ENCODE data around the gene CCNDBP1. TPM values are rescaled to one million over a fixed set of nuclear protein-coding genes. Genes with fewer than 3 reads are reported as not detected.

Gene CCNDBP1
- total RNA-seq, 1 experiment from 2014 or later: 39.8 TPM

GRCh38 chr15:43241100-43241499 is 55.9 kb downstream of the CCNDBP1 start:
- ChIA-PET CTCF (no interaction called here), POLR2A (no interaction called here), RAD21 (ENCODE audit: low non-redundant PET in 1 of 2, low total read pairs in 2 of 2, uncharacterized antibody in 2 of 2, unreplicated experiment in 2 of 2) (no interaction called here)
- intact Hi-C loops (cut with micrococcal nuclease): no loop called here
- no peaks in the 10 kb centered on the region for H3K27me3 ChIP-seq (ENCODE audit: insufficient read depth, low read length)
- H3K79me2 ChIP-seq (ENCODE audit: insufficient read depth, low read length): no peaks in the 10 kb centered on the region
- no peaks in the 10 kb centered on the region for H3K9me3 ChIP-seq (ENCODE audit: control insufficient read depth in 1 of 2, insufficient read depth in 1 of 2, low read depth in 1 of 2, low read length in 2 of 2)
- H4K20me1 ChIP-seq (ENCODE audit: insufficient read depth): no peaks in the 10 kb centered on the region
- no peaks in the 10 kb centered on the region for H3K9me2 ChIP-seq (ENCODE audit: insufficient read depth)
- BruUV-seq (replicated peaks): no TSS peak
- H3K4me3 ChIP-seq (replicated peaks in 1 of 2; ENCODE audit: low read depth in 1 of 2, low read length in 2 of 2): no peak overlapping the region
- no peaks in the 10 kb centered on the region for H3K36me3 ChIP-seq (ENCODE audit: control insufficient read depth in 1 of 2, insufficient read depth in 2 of 2, low read length in 2 of 2)
- H3K9ac ChIP-seq (ENCODE audit: low read length): no peak overlapping the region
- H3K4me1 ChIP-seq (ENCODE audit: control insufficient read depth in 1 of 2, insufficient read depth in 2 of 2, low read length in 2 of 2): no peaks in the 10 kb centered on the region
- ATAC-seq (no peak), DNase-seq (ENCODE audit: low read depth, low spot score) (no peak)
- H3K4me2 ChIP-seq (ENCODE audit: low read length): no peak overlapping the region
- TF ChIP-seq YY1 (IDR thresholded peaks at IDR 0.05; ENCODE audit: extremely low read depth, insufficient replicate concordance, low read depth, low read length): no peak
- no peak for TF ChIP-seq JUND (IDR thresholded peaks at IDR 0.05)
- TF ChIP-seq EGR1 (IDR thresholded peaks at IDR 0.05; ENCODE audit: low read depth): no peak
- no peak for TF ChIP-seq SRF (IDR thresholded peaks at IDR 0.05; ENCODE audit: low read depth)
- TF ChIP-seq CEBPB (IDR thresholded peaks at IDR 0.05; ENCODE audit: low read depth): no peak
- TF ChIP-seq SP1 (IDR thresholded peaks at IDR 0.05; ENCODE audit: low read depth): no peak
- TF ChIP-seq EZH2 (IDR thresholded peaks at IDR 0.05): no peak
- TF ChIP-seq, protein P1, sequence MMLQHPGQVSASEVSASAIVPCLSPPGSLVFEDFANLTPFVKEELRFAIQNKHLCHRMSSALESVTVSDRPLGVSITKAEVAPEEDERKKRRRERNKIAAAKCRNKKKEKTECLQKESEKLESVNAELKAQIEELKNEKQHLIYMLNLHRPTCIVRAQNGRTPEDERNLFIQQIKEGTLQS (IDR thresholded peaks at IDR 0.05): no peak
- TF ChIP-seq POLR2A (IDR thresholded peaks at IDR 0.05; ENCODE audit: borderline replicate concordance, extremely low read depth, insufficient read depth, insufficient read length): no peak
- TF ChIP-seq POLR2AphosphoS5 (IDR thresholded peaks at IDR 0.05; ENCODE audit: low read depth, low read length): no peak
- no peak for TF ChIP-seq FOSL1 (IDR thresholded peaks at IDR 0.05; ENCODE audit: low read depth)
- no peak for TF ChIP-seq EZH2phosphoT487 (IDR thresholded peaks at IDR 0.05; ENCODE audit: borderline replicate concordance)
- no peak for TF ChIP-seq CBX3 (IDR thresholded peaks at IDR 0.05; ENCODE audit: low read depth)
- TF ChIP-seq, protein P2, sequence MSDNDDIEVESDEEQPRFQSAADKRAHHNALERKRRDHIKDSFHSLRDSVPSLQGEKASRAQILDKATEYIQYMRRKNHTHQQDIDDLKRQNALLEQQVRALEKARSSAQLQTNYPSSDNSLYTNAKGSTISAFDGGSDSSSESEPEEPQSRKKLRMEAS (IDR thresholded peaks at IDR 0.05): no peak
- TF ChIP-seq ZFX (IDR thresholded peaks at IDR 0.05): no peak
- no peak overlapping the region for H3K27ac ChIP-seq (ENCODE audit: low read depth, low read length)
- H2AFZ ChIP-seq (ENCODE audit: low read depth, low read length, poor library complexity, severe bottlenecking): no peak overlapping the region

GRCh38 chr15:43242616-43243015 is 57.4 kb downstream of the CCNDBP1 start:
- Histone ChIP-seq H3K9me2 (ENCODE audit: insufficient read depth) (no peaks in the 10 kb centered on the region), H3K9me3 (ENCODE audit: control insufficient read depth in 1 of 2, insufficient read depth in 1 of 2, low read depth in 1 of 2, low read length in 2 of 2) (no peaks in the 10 kb centered on the region), H3K79me2 (ENCODE audit: insufficient read depth, low read length) (no peaks in the 10 kb centered on the region), H3K9ac (ENCODE audit: low read length) (no peak overlapping the region), H3K27ac (ENCODE audit: low read depth, low read length) (no peak overlapping the region), H3K36me3 (ENCODE audit: control insufficient read depth in 1 of 2, insufficient read depth in 2 of 2, low read length in 2 of 2) (no peaks in the 10 kb centered on the region), H3K27me3 (ENCODE audit: insufficient read depth, low read length) (no peaks in the 10 kb centered on the region), H3K4me2 (ENCODE audit: low read length) (no peak overlapping the region), H3K4me3 (replicated peaks in 1 of 2; ENCODE audit: low read depth in 1 of 2, low read length in 2 of 2) (no peak overlapping the region), H4K20me1 (ENCODE audit: insufficient read depth) (no peaks in the 10 kb centered on the region), H2AFZ (ENCODE audit: low read depth, low read length, poor library complexity, severe bottlenecking) (no peak overlapping the region), H3K4me1 (ENCODE audit: control insufficient read depth in 1 of 2, insufficient read depth in 2 of 2, low read length in 2 of 2) (no peaks in the 10 kb centered on the region)
- ChIA-PET CTCF (no interaction called here), POLR2A (no interaction called here), RAD21 (ENCODE audit: low non-redundant PET in 1 of 2, low total read pairs in 2 of 2, uncharacterized antibody in 2 of 2, unreplicated experiment in 2 of 2) (no interaction called here)
- no peak for ATAC-seq
- intact Hi-C loops (cut with micrococcal nuclease): no loop called here
- BruUV-seq (replicated peaks): no TSS peak
- DNase-seq (ENCODE audit: low read depth, low spot score): no peak
- no peak for TF ChIP-seq POLR2AphosphoS5 (IDR thresholded peaks at IDR 0.05; ENCODE audit: low read depth, low read length)
- TF ChIP-seq REST (IDR thresholded peaks at IDR 0.05; ENCODE audit: low read depth): no peak
- TF ChIP-seq, protein P1 (IDR thresholded peaks at IDR 0.05): no peak
- TF ChIP-seq ZFX (IDR thresholded peaks at IDR 0.05): no peak
- no peak for TF ChIP-seq EZH2phosphoT487 (IDR thresholded peaks at IDR 0.05; ENCODE audit: borderline replicate concordance)
- TF ChIP-seq ZNF274 (IDR thresholded peaks at IDR 0.05; ENCODE audit: low read depth, low read length): no peak
